Left ventricle myocardium inferior (tissue), 1 donor: ENCODE data around the gene CPNE4. TPM values are rescaled to one million over a fixed set of nuclear protein-coding genes. Genes with fewer than 3 reads are reported as not detected.

Experiments used
- DNase-seq: peaks from one replicate; pipeline ENCODE4 v3.0.0-alpha.2; 2020
- H3K27ac ChIP-seq: fragments of 200-600 bp; replicated peaks from 2 replicates; pipeline ENCODE4 v1.8.0; 2021
- H3K27me3 ChIP-seq: fragments of 200-600 bp; 2 replicates; pipeline ENCODE4 v1.8.0; 2021; ENCODE audit warnings: low read depth
- H3K36me3 ChIP-seq: fragments of 200-600 bp; 2 replicates; pipeline ENCODE4 v1.8.0; 2021
- H3K4me1 ChIP-seq: fragments of 200-600 bp; 2 replicates; pipeline ENCODE4 v1.8.0; 2021
- H3K4me3 ChIP-seq: fragments of 200-600 bp; 2 replicates; pipeline ENCODE4 v1.8.0; 2021; ENCODE audit warnings: mild to moderate bottlenecking, moderate library complexity
- H3K9me3 ChIP-seq: fragments of 200-600 bp; replicated peaks from 2 replicates; pipeline ENCODE4 v1.8.0; 2021
- CTCF ChIP-seq: fragments of 200-600 bp; IDR thresholded peaks from 2 replicates; pipeline ENCODE4 v1.8.0; 2021; ENCODE audit warnings: antibody characterized with exemption, mild to moderate bottlenecking, borderline replicate concordance
- intact Hi-C: fragments of 100-400 bp; cut with micrococcal nuclease; formaldehyde crosslinking; loops from one replicate; pipeline ENCODE4 v1.11.0; 2022
- total RNA-seq: library from RNA; stranded (reverse); fragmentation: NEBNext Ultra II Directional; extraction: Animal tissue kit (Norgen Biotek cat#: 25700); gene quantifications from one replicate; pipeline ENCODE4 v1.2.1, GENCODE V29; 2021
- donor health status: DM: no; HTN: yes; CAD: no; lungs with severe emphysema.

CPNE4 gene
- total RNA-seq, 1 donor from 2014 or later, result 17.9 TPM

- intact Hi-C loops, result no loop called here
- peaks cover 41% of the 10 kb centered on the region for H3K27me3 ChIP-seq
- H3K4me1 ChIP-seq, result no peaks in the 10 kb centered on the region
- H3K27ac ChIP-seq, result no peak overlapping the region
- H3K4me3 ChIP-seq, result no peak overlapping the region
- H3K9me3 ChIP-seq, result no peaks in the 10 kb centered on the region
- no peak for TF ChIP-seq CTCF
- DNase-seq, result no peak
- H3K36me3 ChIP-seq, result no peaks in the 10 kb centered on the region
Measured at GRCh38 chr3:132042681-132043080, 7.9 kb upstream of the CPNE4 start.

- H3K36me3 ChIP-seq, result no peaks in the 10 kb centered on the region
- H3K27me3 ChIP-seq, result peaks cover 84% of the 10 kb centered on the region
- H3K9me3 ChIP-seq, result no peaks in the 10 kb centered on the region
- peak; percentile 62 for TF ChIP-seq CTCF
- intact Hi-C loops, result no loop called here
- H3K27ac ChIP-seq, result no peak overlapping the region
- no peak for DNase-seq
- peaks cover 12% of the 10 kb centered on the region for H3K4me1 ChIP-seq
- no peak overlapping the region for H3K4me3 ChIP-seq
Measured at GRCh38 chr3:132038198-132038825, 3.5 kb upstream of the CPNE4 start.

- H3K4me3 ChIP-seq, result no peak overlapping the region
- no peaks in the 10 kb centered on the region for H3K36me3 ChIP-seq
- H3K4me1 ChIP-seq, result peaks cover 12% of the 10 kb centered on the region
- DNase-seq, result no peak
- intact Hi-C loops, result no loop called here
- TF ChIP-seq CTCF, result no peak
- no peaks in the 10 kb centered on the region for H3K9me3 ChIP-seq
- no peak overlapping the region for H3K27ac ChIP-seq
- H3K27me3 ChIP-seq, result peaks cover 92% of the 10 kb centered on the region
Measured at GRCh38 chr3:132037581-132037980, 2.8 kb upstream of the CPNE4 start.

GRCh38 chr3:132037056-132037455 is 2.2 kb upstream of the CPNE4 start:
- no peak for TF ChIP-seq CTCF
- no peaks in the 10 kb centered on the region for H3K9me3 ChIP-seq
- intact Hi-C loops, result no loop called here
- H3K4me3 ChIP-seq, result no peak overlapping the region
- DNase-seq, result no peak
- peaks cover 12% of the 10 kb centered on the region for H3K4me1 ChIP-seq
- no peaks in the 10 kb centered on the region for H3K36me3 ChIP-seq
- H3K27ac ChIP-seq, result no peak overlapping the region
- peaks cover 97% of the 10 kb centered on the region for H3K27me3 ChIP-seq

- peaks cover 92% of the 10 kb centered on the region for H3K27me3 ChIP-seq
- peaks cover 12% of the 10 kb centered on the region for H3K4me1 ChIP-seq
- H3K9me3 ChIP-seq, result no peaks in the 10 kb centered on the region
- no peak overlapping the region for H3K27ac ChIP-seq
- H3K4me3 ChIP-seq, result peak overlapping the region; percentile 52
- no peak for DNase-seq
- intact Hi-C loops, result no loop called here
- no peak for TF ChIP-seq CTCF
- H3K36me3 ChIP-seq, result no peaks in the 10 kb centered on the region
Measured at GRCh38 chr3:132034097-132034485, 723 bp downstream of the CPNE4 start.

GRCh38 chr3:132033471-132033870 is 1.3 kb downstream of the CPNE4 start:
- intact Hi-C loops, result no loop called here
- Histone ChIP-seq H3K36me3 (no peaks in the 10 kb centered on the region), H3K4me1 (peaks cover 12% of the 10 kb centered on the region), H3K4me3 (no peak overlapping the region), H3K27ac (no peak overlapping the region), H3K27me3 (peaks cover 86% of the 10 kb centered on the region), H3K9me3 (no peaks in the 10 kb centered on the region)
- DNase-seq, result no peak
- TF ChIP-seq CTCF, result no peak
